LNCaP clone FGC (cell line): ENCODE results near the gene TMSB15C.
"Not testable (repeated sequence)": the region's sequence is repeated elsewhere in the genome, so short reads cannot be mapped to it uniquely, and the experiment has no call there.

Source experiments
- DNase-seq: peaks from one replicate; pipeline ENCODE4 v3.0.0-alpha.2; 2011; ENCODE audit warnings: low read depth
- H3K4me3 ChIP-seq: 2 replicates; pipeline ENCODE4 v1.5.1; 2011; ENCODE audit warnings: mild to moderate bottlenecking, low read depth, low read length, control low read depth
- TF ChIP-seq, protein P1 (sequence below): IDR thresholded peaks from 2 replicates; pipeline ENCODE4 v1.5.1; 2012; ENCODE audit warnings: mild to moderate bottlenecking; ENCODE audit not compliant: control insufficient read depth, insufficient read depth; ENCODE audit errors: extremely low read depth

TMSB15C gene

DNA sequence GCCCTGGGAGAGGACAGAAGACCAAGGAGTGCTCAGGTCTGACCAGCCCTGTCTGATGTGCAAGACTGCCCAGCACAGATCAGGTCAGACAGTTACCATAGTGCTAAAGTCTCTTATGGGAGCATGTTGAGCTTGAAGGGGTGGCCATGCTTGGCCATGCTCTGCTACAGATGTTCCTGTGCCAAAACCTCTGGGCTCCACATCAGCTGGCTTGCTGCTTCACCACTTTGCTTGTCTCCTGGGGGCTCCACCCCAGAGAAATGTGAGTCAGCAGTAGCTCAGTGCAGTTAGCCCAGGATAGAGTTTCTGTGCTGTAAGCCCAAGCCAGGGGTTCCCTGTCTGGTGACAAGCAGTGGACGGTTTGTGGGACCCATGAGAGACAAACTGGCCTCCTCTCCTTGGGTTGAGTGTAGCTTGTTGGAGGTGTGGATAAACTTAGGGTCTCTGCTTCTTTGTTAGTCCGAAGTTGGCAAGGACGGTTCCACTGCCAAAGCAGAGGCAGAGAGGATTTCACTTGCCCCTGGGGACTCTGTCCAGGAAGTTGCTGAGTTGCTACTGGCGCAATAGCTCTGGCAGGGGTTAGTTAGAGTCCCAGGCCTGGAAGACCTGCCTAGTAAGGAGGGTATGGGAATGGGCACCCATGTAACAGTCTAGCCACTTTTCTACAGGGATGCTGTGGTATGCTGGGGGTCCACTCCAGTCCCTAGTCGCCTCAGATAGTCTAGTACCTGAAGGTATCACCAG, 8.7 kb upstream of the TMSB15C start:
- TF ChIP-seq, protein P1, sequence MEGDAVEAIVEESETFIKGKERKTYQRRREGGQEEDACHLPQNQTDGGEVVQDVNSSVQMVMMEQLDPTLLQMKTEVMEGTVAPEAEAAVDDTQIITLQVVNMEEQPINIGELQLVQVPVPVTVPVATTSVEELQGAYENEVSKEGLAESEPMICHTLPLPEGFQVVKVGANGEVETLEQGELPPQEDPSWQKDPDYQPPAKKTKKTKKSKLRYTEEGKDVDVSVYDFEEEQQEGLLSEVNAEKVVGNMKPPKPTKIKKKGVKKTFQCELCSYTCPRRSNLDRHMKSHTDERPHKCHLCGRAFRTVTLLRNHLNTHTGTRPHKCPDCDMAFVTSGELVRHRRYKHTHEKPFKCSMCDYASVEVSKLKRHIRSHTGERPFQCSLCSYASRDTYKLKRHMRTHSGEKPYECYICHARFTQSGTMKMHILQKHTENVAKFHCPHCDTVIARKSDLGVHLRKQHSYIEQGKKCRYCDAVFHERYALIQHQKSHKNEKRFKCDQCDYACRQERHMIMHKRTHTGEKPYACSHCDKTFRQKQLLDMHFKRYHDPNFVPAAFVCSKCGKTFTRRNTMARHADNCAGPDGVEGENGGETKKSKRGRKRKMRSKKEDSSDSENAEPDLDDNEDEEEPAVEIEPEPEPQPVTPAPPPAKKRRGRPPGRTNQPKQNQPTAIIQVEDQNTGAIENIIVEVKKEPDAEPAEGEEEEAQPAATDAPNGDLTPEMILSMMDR: no peak
- DNase-seq: no peak
- H3K4me3 ChIP-seq: no peak overlapping the region

DNA sequence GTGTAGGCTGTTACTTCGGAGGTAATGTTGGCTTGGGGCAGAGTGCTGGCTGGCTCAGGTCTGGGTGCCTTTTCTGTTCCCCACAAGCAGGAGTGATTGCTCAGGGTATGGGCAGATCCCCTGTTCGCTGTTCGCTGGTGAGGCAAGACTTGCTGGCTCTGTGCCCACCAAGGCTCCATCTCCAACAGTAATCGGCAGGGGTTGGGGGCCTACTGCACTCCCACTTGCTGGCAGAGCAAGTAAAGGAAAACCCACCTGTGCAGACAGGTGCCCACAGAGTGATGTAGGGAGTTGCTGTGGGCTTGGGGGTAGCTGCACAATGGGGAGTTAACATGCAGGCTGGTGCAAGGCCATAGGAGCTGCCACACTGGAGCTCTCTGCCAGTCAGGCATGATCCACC, 8.0 kb upstream of the TMSB15C start:
- DNase-seq: no peak
- TF ChIP-seq, protein P1: no peak
- no peak overlapping the region for H3K4me3 ChIP-seq

DNA sequence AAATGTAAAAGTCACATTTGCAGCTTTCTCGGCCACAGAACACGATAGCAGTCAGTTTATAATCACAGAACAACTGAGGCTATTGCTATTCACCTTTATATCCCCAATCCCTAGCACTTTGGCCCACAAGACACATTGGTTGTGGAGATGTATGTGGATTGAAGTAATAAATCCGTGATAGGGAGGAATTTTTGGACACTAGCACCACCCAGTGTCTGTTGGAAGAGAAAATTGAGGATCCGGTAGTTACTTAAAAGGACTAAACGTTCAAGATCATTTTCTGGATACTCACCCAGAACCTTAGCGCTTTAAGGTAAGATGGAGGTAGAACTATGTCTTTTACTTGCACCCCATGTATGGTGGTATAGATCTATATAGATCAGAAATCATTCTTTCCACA, 1.8 kb upstream of the TMSB15C start:
- H3K4me3 ChIP-seq, DNase-seq: not testable (repeated sequence)

DNA sequence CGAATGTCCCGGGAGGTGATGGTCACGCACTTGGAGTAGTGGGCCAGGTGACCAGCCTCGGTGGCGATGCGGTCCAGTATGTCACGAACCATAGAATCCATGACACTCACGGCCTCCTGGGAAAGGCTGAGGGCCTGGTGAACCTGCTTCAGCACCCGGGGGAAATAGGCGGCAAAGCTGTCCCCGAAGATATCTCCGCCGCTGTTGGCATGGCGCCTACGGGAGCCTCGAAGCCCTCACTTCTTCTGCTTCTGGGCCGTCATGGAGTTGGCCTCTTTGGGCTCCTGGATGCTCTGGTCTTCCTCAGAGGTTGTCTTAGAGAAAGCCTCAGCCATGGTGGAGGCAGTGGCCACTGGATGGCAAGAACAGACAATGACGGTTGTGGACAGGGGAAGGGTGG, 13.4 kb downstream of the TMSB15C start:
- H3K4me3 ChIP-seq, DNase-seq: not testable (repeated sequence)

DNA sequence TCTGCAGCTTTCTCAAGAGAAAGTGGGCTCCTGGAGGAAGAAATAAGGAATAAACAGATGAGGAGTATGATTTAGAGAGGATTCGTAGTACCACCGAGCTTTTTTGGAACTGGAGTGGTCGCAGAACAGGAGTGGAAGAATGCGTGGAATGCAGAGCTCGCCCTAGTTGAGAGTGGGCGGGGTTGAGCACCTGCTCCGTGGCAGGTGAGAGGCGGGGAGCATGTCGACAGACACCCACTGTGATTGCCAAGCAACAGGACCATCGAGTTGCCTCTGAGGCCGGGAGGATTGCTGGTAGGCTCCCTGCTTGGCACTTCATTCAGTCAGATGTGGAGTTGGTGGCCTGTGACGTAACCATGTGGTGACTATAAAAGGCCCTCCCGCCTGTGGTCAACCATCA, 21.1 kb downstream of the TMSB15C start:
- DNase-seq, H3K4me3 ChIP-seq: not testable (repeated sequence)

DNA sequence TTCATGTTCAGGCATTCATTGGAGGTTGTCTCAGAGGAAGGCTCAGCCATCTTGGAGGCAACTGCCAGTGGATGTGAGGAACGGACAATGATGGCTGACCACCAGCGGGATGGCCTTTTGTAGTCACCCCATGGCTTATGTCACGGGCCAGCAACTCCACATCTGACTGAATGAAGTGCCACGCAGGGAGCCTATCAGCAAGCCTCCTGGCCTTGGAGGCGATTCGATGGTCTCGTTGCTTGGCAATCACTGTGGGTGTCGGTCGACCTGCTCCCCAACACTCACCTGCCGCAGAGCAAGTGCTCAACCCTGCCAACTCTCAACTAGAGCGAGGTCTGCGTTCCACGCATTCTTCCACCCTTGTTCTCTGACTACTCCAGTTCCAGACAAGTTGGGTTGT, 28.9 kb downstream of the TMSB15C start:
- H3K4me3 ChIP-seq: no peak overlapping the region
- TF ChIP-seq, protein P1: no peak
- no peak for DNase-seq

DNA sequence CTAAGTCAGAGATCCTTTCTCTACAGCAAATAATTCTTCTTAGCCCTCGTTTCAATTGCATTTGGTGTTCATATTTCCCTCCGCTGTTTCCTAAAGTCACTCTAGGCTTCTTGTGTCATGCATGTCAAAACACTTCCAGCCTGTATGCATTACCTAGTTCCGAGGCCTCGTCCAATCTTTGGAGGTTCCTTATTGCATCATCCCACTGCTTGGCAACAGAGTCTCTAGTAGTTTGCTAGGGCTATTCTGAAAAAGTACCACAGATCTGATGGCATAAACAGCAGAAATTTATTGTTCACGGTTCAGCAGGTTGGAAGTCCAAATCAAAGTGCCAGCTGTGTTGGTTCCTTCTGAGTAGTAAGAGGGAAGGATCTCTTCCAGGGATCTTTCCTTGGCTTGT, 30.4 kb downstream of the TMSB15C start:
- no peak overlapping the region for H3K4me3 ChIP-seq
- TF ChIP-seq, protein P1: no peak
- DNase-seq: no peak

DNA sequence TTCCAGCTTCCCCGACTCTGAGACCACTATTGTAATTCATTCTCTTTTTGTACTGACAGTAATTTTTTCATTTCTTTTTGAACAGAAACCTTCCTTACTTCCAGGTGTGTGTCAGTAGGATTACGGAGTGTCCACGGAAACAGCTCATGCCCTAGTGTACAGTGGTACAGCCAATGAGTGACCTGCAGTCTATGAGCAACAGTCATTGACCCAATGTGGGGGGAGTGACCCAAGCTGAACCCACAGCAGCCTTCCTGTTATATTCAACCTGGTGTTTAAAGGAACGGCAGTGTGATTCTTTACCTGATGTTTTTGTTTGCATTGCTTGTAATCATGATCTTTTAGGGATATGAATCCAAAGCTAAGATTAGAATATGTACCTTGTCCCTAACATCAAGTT, 35.0 kb downstream of the TMSB15C start:
- DNase-seq: no peak
- TF ChIP-seq, protein P1: no peak

More for the DNA sequence above, 35.0 kb downstream of the TMSB15C start:
- H3K4me3 ChIP-seq: no peak overlapping the region
